Measurements from ENCODE around the gene EDA. TPM values are rescaled to one million over a fixed set of nuclear protein-coding genes. Genes with fewer than 3 reads are reported as not detected.

The EDA gene
- total and polyA plus RNA-seq, 2 donors: 0.76 to 1.5 TPM

GRCh38 chrX:69674891-69675290 lies 59.0 kb downstream of the EDA start:
- Histone ChIP-seq H3K4me1 (ENCODE audit: control insufficient read depth in 2 of 2, insufficient read depth in 2 of 2, low read length in 2 of 2) (no peaks in the 10 kb centered on the region), H3K36me3 (ENCODE audit: control insufficient read depth in 2 of 2, insufficient read depth in 2 of 2, low read length in 1 of 2) (no peaks in the 10 kb centered on the region), H3K27ac (ENCODE audit: low read depth in 1 of 2, low read length in 1 of 2) (no peak overlapping the region), H3K4me3 (ENCODE audit: low read length in 2 of 2) (no peak overlapping the region), H3K9me3 (ENCODE audit: control insufficient read depth in 2 of 2, insufficient read depth in 1 of 2, low read length in 1 of 2) (no peaks in the 10 kb centered on the region), H3K27me3 (ENCODE audit: control insufficient read depth in 2 of 2, insufficient read depth in 1 of 2, low read length in 1 of 2) (no peaks in the 10 kb centered on the region)
- DNase-seq (ENCODE audit: low read depth in 6 of 9, low spot score in 9 of 9): no peak

- no peaks in the 10 kb centered on the region for H3K4me1 ChIP-seq (ENCODE audit: control insufficient read depth in 2 of 2, insufficient read depth in 2 of 2, low read length in 2 of 2)
- WGBS: 61% methylated on average over 2 of the region's 2 CpGs
Observed at GRCh38 chrX:69705818-69706217, 89.9 kb downstream of the EDA start.

GRCh38 chrX:69718102-69718501 lies 102.2 kb downstream of the EDA start:
- no peak overlapping the region for H3K4me3 ChIP-seq (ENCODE audit: low read length in 2 of 2)
- no peak for DNase-seq (ENCODE audit: low read depth in 6 of 9, low spot score in 9 of 9)
- 97% methylated on average over 1 of the region's 1 CpG for WGBS
- no peaks in the 10 kb centered on the region for H3K9me3 ChIP-seq (ENCODE audit: control insufficient read depth in 2 of 2, insufficient read depth in 1 of 2, low read length in 1 of 2)
- H3K27ac ChIP-seq (ENCODE audit: low read depth in 1 of 2, low read length in 1 of 2): no peak overlapping the region
- H3K27me3 ChIP-seq (ENCODE audit: control insufficient read depth in 2 of 2, insufficient read depth in 1 of 2, low read length in 1 of 2): no peaks in the 10 kb centered on the region
- no peaks in the 10 kb centered on the region for H3K4me1 ChIP-seq (ENCODE audit: control insufficient read depth in 2 of 2, insufficient read depth in 2 of 2, low read length in 2 of 2)
- no peaks in the 10 kb centered on the region for H3K36me3 ChIP-seq (ENCODE audit: control insufficient read depth in 2 of 2, insufficient read depth in 2 of 2, low read length in 1 of 2)

More at GRCh38 chrX:69705818-69706217, 89.9 kb downstream of the EDA start:
- Histone ChIP-seq H3K9me3 (ENCODE audit: control insufficient read depth in 2 of 2, insufficient read depth in 1 of 2, low read length in 1 of 2) (no peaks in the 10 kb centered on the region), H3K4me3 (ENCODE audit: low read length in 2 of 2) (no peak overlapping the region), H3K27ac (ENCODE audit: low read depth in 1 of 2, low read length in 1 of 2) (no peak overlapping the region), H3K27me3 (ENCODE audit: control insufficient read depth in 2 of 2, insufficient read depth in 1 of 2, low read length in 1 of 2) (no peaks in the 10 kb centered on the region), H3K36me3 (ENCODE audit: control insufficient read depth in 2 of 2, insufficient read depth in 2 of 2, low read length in 1 of 2) (no peaks in the 10 kb centered on the region)
- no peak for DNase-seq (ENCODE audit: low read depth in 6 of 9, low spot score in 9 of 9)

GRCh38 chrX:69724307-69724706 lies 108.4 kb downstream of the EDA start:
- H3K36me3 ChIP-seq (ENCODE audit: control insufficient read depth in 2 of 2, insufficient read depth in 2 of 2, low read length in 1 of 2): no peaks in the 10 kb centered on the region
- H3K27ac ChIP-seq (ENCODE audit: low read depth in 1 of 2, low read length in 1 of 2): no peak overlapping the region
- no peak for DNase-seq (ENCODE audit: low read depth in 6 of 9, low spot score in 9 of 9)
- H3K27me3 ChIP-seq (ENCODE audit: control insufficient read depth in 2 of 2, insufficient read depth in 1 of 2, low read length in 1 of 2): no peaks in the 10 kb centered on the region
- H3K9me3 ChIP-seq (ENCODE audit: control insufficient read depth in 2 of 2, insufficient read depth in 1 of 2, low read length in 1 of 2): no peaks in the 10 kb centered on the region
- no peaks in the 10 kb centered on the region for H3K4me1 ChIP-seq (ENCODE audit: control insufficient read depth in 2 of 2, insufficient read depth in 2 of 2, low read length in 2 of 2)
- no peak overlapping the region for H3K4me3 ChIP-seq (ENCODE audit: low read length in 2 of 2)
- WGBS: 47% methylated on average over 2 of the region's 2 CpGs

- Histone ChIP-seq H3K36me3 (ENCODE audit: control insufficient read depth in 2 of 2, insufficient read depth in 2 of 2, low read length in 1 of 2) (no peaks in the 10 kb centered on the region), H3K27me3 (ENCODE audit: control insufficient read depth in 2 of 2, insufficient read depth in 1 of 2, low read length in 1 of 2) (no peaks in the 10 kb centered on the region), H3K27ac (ENCODE audit: low read depth in 1 of 2, low read length in 1 of 2) (no peak overlapping the region), H3K4me3 (ENCODE audit: low read length in 2 of 2) (no peak overlapping the region), H3K4me1 (ENCODE audit: control insufficient read depth in 2 of 2, insufficient read depth in 2 of 2, low read length in 2 of 2) (no peaks in the 10 kb centered on the region), H3K9me3 (ENCODE audit: control insufficient read depth in 2 of 2, insufficient read depth in 1 of 2, low read length in 1 of 2) (no peaks in the 10 kb centered on the region)
- no peak for DNase-seq (ENCODE audit: low read depth in 6 of 9, low spot score in 9 of 9)
Observed at GRCh38 chrX:69740317-69740716, 124.4 kb downstream of the EDA start.

- Histone ChIP-seq H3K4me3 (ENCODE audit: low read length in 2 of 2) (no peak overlapping the region), H3K9me3 (ENCODE audit: control insufficient read depth in 2 of 2, insufficient read depth in 1 of 2, low read length in 1 of 2) (no peaks in the 10 kb centered on the region), H3K27ac (ENCODE audit: low read depth in 1 of 2, low read length in 1 of 2) (no peak overlapping the region), H3K36me3 (ENCODE audit: control insufficient read depth in 2 of 2, insufficient read depth in 2 of 2, low read length in 1 of 2) (no peaks in the 10 kb centered on the region), H3K27me3 (ENCODE audit: control insufficient read depth in 2 of 2, insufficient read depth in 1 of 2, low read length in 1 of 2) (no peaks in the 10 kb centered on the region), H3K4me1 (ENCODE audit: control insufficient read depth in 2 of 2, insufficient read depth in 2 of 2, low read length in 2 of 2) (no peaks in the 10 kb centered on the region)
- no peak for DNase-seq (ENCODE audit: low read depth in 6 of 9, low spot score in 9 of 9)
Observed at GRCh38 chrX:69741721-69742120, 125.8 kb downstream of the EDA start.

GRCh38 chrX:69746051-69746450 lies 130.1 kb downstream of the EDA start:
- no peaks in the 10 kb centered on the region for H3K36me3 ChIP-seq (ENCODE audit: control insufficient read depth in 2 of 2, insufficient read depth in 2 of 2, low read length in 1 of 2)
- H3K27me3 ChIP-seq (ENCODE audit: control insufficient read depth in 2 of 2, insufficient read depth in 1 of 2, low read length in 1 of 2): no peaks in the 10 kb centered on the region
- H3K27ac ChIP-seq (ENCODE audit: low read depth in 1 of 2, low read length in 1 of 2): no peak overlapping the region
- no peak overlapping the region for H3K4me3 ChIP-seq (ENCODE audit: low read length in 2 of 2)
- no peak for DNase-seq (ENCODE audit: low read depth in 6 of 9, low spot score in 9 of 9)
- H3K4me1 ChIP-seq (ENCODE audit: control insufficient read depth in 2 of 2, insufficient read depth in 2 of 2, low read length in 2 of 2): no peaks in the 10 kb centered on the region
- no peaks in the 10 kb centered on the region for H3K9me3 ChIP-seq (ENCODE audit: control insufficient read depth in 2 of 2, insufficient read depth in 1 of 2, low read length in 1 of 2)

GRCh38 chrX:69748055-69748454 lies 132.1 kb downstream of the EDA start:
- no peak overlapping the region for H3K4me3 ChIP-seq (ENCODE audit: low read length in 2 of 2)
- H3K9me3 ChIP-seq (ENCODE audit: control insufficient read depth in 2 of 2, insufficient read depth in 1 of 2, low read length in 1 of 2): no peaks in the 10 kb centered on the region
- no peak overlapping the region for H3K27ac ChIP-seq (ENCODE audit: low read depth in 1 of 2, low read length in 1 of 2)
- no peaks in the 10 kb centered on the region for H3K27me3 ChIP-seq (ENCODE audit: control insufficient read depth in 2 of 2, insufficient read depth in 1 of 2, low read length in 1 of 2)
- DNase-seq (ENCODE audit: low read depth in 6 of 9, low spot score in 9 of 9): no peak
- WGBS: 91% methylated on average over 1 of the region's 1 CpG
- H3K36me3 ChIP-seq (ENCODE audit: control insufficient read depth in 2 of 2, insufficient read depth in 2 of 2, low read length in 1 of 2): no peaks in the 10 kb centered on the region
- no peaks in the 10 kb centered on the region for H3K4me1 ChIP-seq (ENCODE audit: control insufficient read depth in 2 of 2, insufficient read depth in 2 of 2, low read length in 2 of 2)

GRCh38 chrX:69759921-69760625 lies 144.2 kb downstream of the EDA start:
- Histone ChIP-seq H3K36me3 (ENCODE audit: control insufficient read depth in 2 of 2, insufficient read depth in 2 of 2, low read length in 1 of 2) (no peaks in the 10 kb centered on the region), H3K27me3 (ENCODE audit: control insufficient read depth in 2 of 2, insufficient read depth in 1 of 2, low read length in 1 of 2) (no peaks in the 10 kb centered on the region), H3K27ac (ENCODE audit: low read depth in 1 of 2, low read length in 1 of 2) (no peak overlapping the region), H3K9me3 (ENCODE audit: control insufficient read depth in 2 of 2, insufficient read depth in 1 of 2, low read length in 1 of 2) (peaks cover 0 to 5% of the 10 kb centered on the region in 2 donors), H3K4me3 (ENCODE audit: low read length in 2 of 2) (no peak overlapping the region), H3K4me1 (ENCODE audit: control insufficient read depth in 2 of 2, insufficient read depth in 2 of 2, low read length in 2 of 2) (no peaks in the 10 kb centered on the region)
- DNase-seq (ENCODE audit: low read depth in 6 of 9, low spot score in 9 of 9): no peak
- WGBS: 65% methylated on average over 1 of the region's 1 CpG

GRCh38 chrX:69761633-69762032 lies 145.7 kb downstream of the EDA start:
- H3K27me3 ChIP-seq (ENCODE audit: control insufficient read depth in 2 of 2, insufficient read depth in 1 of 2, low read length in 1 of 2): no peaks in the 10 kb centered on the region
- no peak for DNase-seq (ENCODE audit: low read depth in 6 of 9, low spot score in 9 of 9)

More at GRCh38 chrX:69761633-69762032, 145.7 kb downstream of the EDA start:
- WGBS: 88% methylated on average over 3 of the region's 3 CpGs
- Histone ChIP-seq H3K36me3 (ENCODE audit: control insufficient read depth in 2 of 2, insufficient read depth in 2 of 2, low read length in 1 of 2) (no peaks in the 10 kb centered on the region), H3K4me3 (ENCODE audit: low read length in 2 of 2) (no peak overlapping the region), H3K9me3 (ENCODE audit: control insufficient read depth in 2 of 2, insufficient read depth in 1 of 2, low read length in 1 of 2) (no peaks in the 10 kb centered on the region), H3K27ac (ENCODE audit: low read depth in 1 of 2, low read length in 1 of 2) (no peak overlapping the region), H3K4me1 (ENCODE audit: control insufficient read depth in 2 of 2, insufficient read depth in 2 of 2, low read length in 2 of 2) (no peaks in the 10 kb centered on the region)
